IPS-20b (cell line): ENCODE measurements around the gene WDPCP.
"Not testable (repeated sequence)": the region's sequence is repeated elsewhere in the genome, so short reads cannot be mapped to it uniquely, and the experiment has no call there.

Experiments used
- H3K27ac ChIP-seq: one replicate; pipeline ENCODE4 v1.5.1; 2013; ENCODE audit warnings: low read length
- H3K27me3 ChIP-seq: 2 replicates; pipeline ENCODE4 v1.6.1; 2013; ENCODE audit warnings: mild to moderate bottlenecking, low read length, inconsistent platforms; ENCODE audit not compliant: insufficient read depth
- H3K36me3 ChIP-seq: 2 replicates; pipeline ENCODE4 v1.6.1; 2013; ENCODE audit warnings: low read depth, mild to moderate bottlenecking, inconsistent platforms, low read length, moderate library complexity; ENCODE audit not compliant: insufficient read depth
- H3K4me1 ChIP-seq: 2 replicates; pipeline ENCODE4 v1.6.1; 2013; ENCODE audit warnings: mild to moderate bottlenecking, control low read depth, inconsistent platforms, low read length, moderate library complexity; ENCODE audit not compliant: insufficient read depth
- H3K4me3 ChIP-seq: 2 replicates; pipeline ENCODE4 v1.5.1; 2013; ENCODE audit warnings: mild to moderate bottlenecking, low read length, inconsistent platforms
- H3K9ac ChIP-seq: 2 replicates; pipeline ENCODE4 v1.6.1; 2013; ENCODE audit warnings: low read depth, mild to moderate bottlenecking, inconsistent platforms, low read length, moderate library complexity
- H3K9me3 ChIP-seq: 2 replicates; pipeline ENCODE4 v1.6.1; 2013; ENCODE audit warnings: mild to moderate bottlenecking, low read depth, low read length, inconsistent platforms; ENCODE audit not compliant: insufficient read depth

Gene WDPCP

GRCh38 chr2:63092401-63092800 is 495.9 kb downstream of the WDPCP start:
- Histone ChIP-seq H3K27ac (no peak overlapping the region), H3K9ac (no peak overlapping the region), H3K4me1 (peaks cover 4% of the 10 kb centered on the region), H3K27me3 (no peaks in the 10 kb centered on the region), H3K36me3 (no peaks in the 10 kb centered on the region), H3K4me3 (no peak overlapping the region), H3K9me3 (no peaks in the 10 kb centered on the region)

DNA sequence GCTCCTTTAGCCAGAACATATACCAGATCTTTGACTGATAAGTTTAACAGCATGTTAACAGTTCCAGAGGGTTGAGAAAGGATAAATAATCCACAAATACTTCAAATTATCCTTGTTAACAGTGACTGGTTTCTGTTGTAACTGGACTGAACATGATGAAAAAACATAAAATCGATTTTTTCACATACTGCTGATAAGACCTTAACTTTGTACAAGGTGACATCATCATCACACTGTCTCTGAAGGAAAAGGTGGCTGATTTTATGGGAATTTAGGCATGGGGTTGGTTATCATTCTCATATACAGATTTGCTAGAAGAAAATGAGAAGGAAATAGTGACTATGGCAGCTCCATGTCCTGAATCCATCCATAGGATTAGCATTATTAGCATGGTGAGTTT is 501.6 kb downstream of the WDPCP start:
- no peaks in the 10 kb centered on the region for H3K9me3 ChIP-seq

GRCh38 chr2:63081404-63081803 is 506.9 kb downstream of the WDPCP start:
- Histone ChIP-seq H3K9ac (no peak overlapping the region), H3K36me3 (no peaks in the 10 kb centered on the region), H3K27ac (no peak overlapping the region), H3K27me3 (no peaks in the 10 kb centered on the region), H3K9me3 (no peaks in the 10 kb centered on the region), H3K4me1 (no peaks in the 10 kb centered on the region), H3K4me3 (no peak overlapping the region)

More for the DNA sequence above, 501.6 kb downstream of the WDPCP start:
- no peaks in the 10 kb centered on the region for H3K4me1 ChIP-seq
- no peak overlapping the region for H3K9ac ChIP-seq
- no peak overlapping the region for H3K27ac ChIP-seq
- H3K36me3 ChIP-seq, result no peaks in the 10 kb centered on the region
- H3K27me3 ChIP-seq, result no peaks in the 10 kb centered on the region
- no peak overlapping the region for H3K4me3 ChIP-seq

DNA sequence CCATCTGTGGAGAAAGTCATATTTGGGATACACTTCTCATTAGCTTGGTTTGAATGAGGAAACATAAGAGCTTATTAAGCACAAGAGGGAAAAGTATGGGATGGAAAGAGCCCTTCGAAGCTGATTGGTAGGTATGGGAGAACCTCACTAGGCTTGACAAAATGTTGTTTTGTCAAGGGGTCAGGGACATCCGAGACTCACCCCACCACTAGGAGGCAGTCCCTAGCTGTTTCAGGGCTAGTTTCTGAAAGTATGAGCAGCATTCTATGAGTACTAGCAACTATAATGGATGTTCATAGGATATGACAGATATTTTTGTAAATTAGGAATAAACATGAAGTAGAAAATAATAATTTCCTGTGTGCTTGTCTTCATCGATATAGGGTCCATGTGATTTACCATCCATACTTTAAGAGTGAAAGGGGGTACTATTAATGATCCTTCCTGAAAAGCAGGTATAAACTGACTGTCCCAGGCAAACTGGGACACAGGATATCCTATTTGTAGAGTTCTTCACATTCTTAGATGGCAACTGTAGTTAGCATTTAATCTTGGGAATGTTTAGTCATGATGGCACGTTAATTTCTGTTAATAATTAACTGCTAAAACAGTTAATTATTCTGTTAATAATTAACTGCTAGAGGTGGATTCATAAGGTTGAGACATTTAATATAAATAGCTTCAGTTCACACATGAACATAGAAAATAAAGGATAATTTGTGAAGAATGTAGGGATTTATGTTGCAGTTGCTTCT is 509.2 kb downstream of the WDPCP start:
- Histone ChIP-seq H3K4me1 (no peaks in the 10 kb centered on the region), H3K27me3 (no peaks in the 10 kb centered on the region), H3K9ac (no peak overlapping the region), H3K27ac (no peak overlapping the region), H3K9me3 (no peaks in the 10 kb centered on the region), H3K36me3 (no peaks in the 10 kb centered on the region), H3K4me3 (no peak overlapping the region)

DNA sequence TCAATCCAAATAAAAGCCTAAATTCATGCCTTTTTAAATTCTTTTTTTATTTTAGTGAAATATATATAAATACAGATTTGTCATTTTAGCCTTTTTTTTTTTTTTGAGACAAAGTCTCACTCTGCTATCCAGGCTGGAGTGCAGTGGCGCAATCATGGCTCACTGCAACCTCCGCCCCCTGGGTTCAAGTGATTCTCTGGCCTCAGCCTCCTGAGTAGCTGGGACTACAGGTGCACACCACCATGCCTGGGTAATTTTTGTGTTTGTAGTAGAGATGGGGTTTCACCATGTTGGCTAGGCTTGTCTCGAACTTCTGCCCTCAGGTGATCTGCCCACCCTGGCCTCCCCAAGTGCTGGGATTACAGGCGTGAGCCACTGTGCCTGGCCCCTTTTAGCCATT is 513.9 kb downstream of the WDPCP start:
- H3K9me3 ChIP-seq, H3K4me3 ChIP-seq, H3K36me3 ChIP-seq, H3K4me1 ChIP-seq, H3K9ac ChIP-seq, H3K27ac ChIP-seq, H3K27me3 ChIP-seq: not testable (repeated sequence)

GRCh38 chr2:63073994-63074393 is 514.3 kb downstream of the WDPCP start:
- no peaks in the 10 kb centered on the region; the same call in 1 of the 2 replicates for H3K27me3 ChIP-seq
- no peaks in the 10 kb centered on the region for H3K9me3 ChIP-seq

GRCh38 chr2:63071664-63072063 is 516.6 kb downstream of the WDPCP start:
- Histone ChIP-seq H3K27ac (no peak overlapping the region), H3K27me3 (peaks cover 16% of the 10 kb centered on the region; the same call in 1 of the 2 replicates), H3K4me3 (no peak overlapping the region)

More at GRCh38 chr2:63073994-63074393, 514.3 kb downstream of the WDPCP start:
- Histone ChIP-seq H3K27ac (no peak overlapping the region), H3K36me3 (no peaks in the 10 kb centered on the region), H3K4me1 (no peaks in the 10 kb centered on the region), H3K9ac (no peak overlapping the region), H3K4me3 (no peak overlapping the region)

More at GRCh38 chr2:63071664-63072063, 516.6 kb downstream of the WDPCP start:
- Histone ChIP-seq H3K9ac (no peak overlapping the region), H3K9me3 (no peaks in the 10 kb centered on the region), H3K4me1 (no peaks in the 10 kb centered on the region), H3K36me3 (no peaks in the 10 kb centered on the region)
